Neutrophil (primary cell): Measurements from ENCODE around the gene SAMD14.

ENCODE experiments used
- H3K27ac ChIP-seq: fragments of 200-600 bp; sonication (generic); 2 replicates; pipeline ENCODE4 v1.5.1; 2016; ENCODE audit warnings: mild to moderate bottlenecking, moderate library complexity
- H3K27me3 ChIP-seq: fragments of 200-600 bp; sonication (generic); 2 replicates; pipeline ENCODE4 v1.6.0; 2016; ENCODE audit warnings: mild to moderate bottlenecking
- H3K36me3 ChIP-seq: fragments of 200-600 bp; sonication (generic); 2 replicates; pipeline ENCODE4 v1.5.1; 2017
- H3K4me1 ChIP-seq, 2 experiments: fragments of 200-600 bp in 1 of 2; sonication (generic) in 1 of 2; 1 replicate in 1 of 2; 2 replicates in 1 of 2; pipeline versions ENCODE4 v1.5.1 to v1.6.1; 2013 to 2016; ENCODE audit warnings: low read depth in 1 of 2, low read length in 1 of 2, mild to moderate bottlenecking in 1 of 2, moderate library complexity in 1 of 2; ENCODE audit not compliant: control insufficient read depth in 1 of 2, insufficient read depth in 1 of 2
- H3K4me3 ChIP-seq, 2 experiments: fragments of 200-600 bp in 1 of 2; sonication (generic) in 1 of 2; 1 replicate in 1 of 2; 2 replicates in 1 of 2; pipeline ENCODE4 v1.5.1; 2013 to 2016; ENCODE audit warnings: low read depth in 1 of 2, low read length in 1 of 2, mild to moderate bottlenecking in 1 of 2, moderate library complexity in 1 of 2
- H3K9me3 ChIP-seq: fragments of 200-600 bp; sonication (generic); 2 replicates; pipeline ENCODE4 v1.5.1; 2016
- TF ChIP-seq, protein P1 (sequence below): fragments of 200-600 bp; sonication (generic); IDR thresholded peaks from 2 replicates; pipeline ENCODE4 v1.5.1; 2016; ENCODE audit warnings: antibody characterized with exemption

SAMD14 gene

DNA sequence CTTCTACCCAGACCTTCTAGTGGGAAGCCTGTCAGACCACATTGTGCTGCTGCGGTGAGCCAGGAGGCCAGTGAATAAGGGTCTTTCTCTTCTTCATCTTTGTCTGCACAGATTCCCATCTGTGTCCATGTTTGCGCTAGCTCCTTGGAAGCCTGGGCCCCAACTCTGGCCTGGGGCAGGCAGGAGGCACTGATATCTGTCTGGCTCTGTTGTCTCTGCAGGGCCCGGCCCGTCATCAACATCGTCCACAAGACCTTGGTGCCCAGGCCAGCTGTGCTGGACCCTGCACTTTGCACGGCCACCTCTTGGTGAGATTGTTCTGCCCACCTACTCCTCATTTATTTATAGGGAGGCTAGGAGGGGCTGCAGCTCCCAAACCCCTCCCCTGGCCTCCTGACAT lies 55.7 kb downstream of the SAMD14 start:
- no peaks in the 10 kb centered on the region for H3K4me1 ChIP-seq
- no peak overlapping the region for H3K27ac ChIP-seq
- H3K4me3 ChIP-seq: no peak overlapping the region
- H3K9me3 ChIP-seq: no peaks in the 10 kb centered on the region
- H3K36me3 ChIP-seq: no peaks in the 10 kb centered on the region
- H3K27me3 ChIP-seq: peaks cover 6% of the 10 kb centered on the region
- TF ChIP-seq, protein P1, sequence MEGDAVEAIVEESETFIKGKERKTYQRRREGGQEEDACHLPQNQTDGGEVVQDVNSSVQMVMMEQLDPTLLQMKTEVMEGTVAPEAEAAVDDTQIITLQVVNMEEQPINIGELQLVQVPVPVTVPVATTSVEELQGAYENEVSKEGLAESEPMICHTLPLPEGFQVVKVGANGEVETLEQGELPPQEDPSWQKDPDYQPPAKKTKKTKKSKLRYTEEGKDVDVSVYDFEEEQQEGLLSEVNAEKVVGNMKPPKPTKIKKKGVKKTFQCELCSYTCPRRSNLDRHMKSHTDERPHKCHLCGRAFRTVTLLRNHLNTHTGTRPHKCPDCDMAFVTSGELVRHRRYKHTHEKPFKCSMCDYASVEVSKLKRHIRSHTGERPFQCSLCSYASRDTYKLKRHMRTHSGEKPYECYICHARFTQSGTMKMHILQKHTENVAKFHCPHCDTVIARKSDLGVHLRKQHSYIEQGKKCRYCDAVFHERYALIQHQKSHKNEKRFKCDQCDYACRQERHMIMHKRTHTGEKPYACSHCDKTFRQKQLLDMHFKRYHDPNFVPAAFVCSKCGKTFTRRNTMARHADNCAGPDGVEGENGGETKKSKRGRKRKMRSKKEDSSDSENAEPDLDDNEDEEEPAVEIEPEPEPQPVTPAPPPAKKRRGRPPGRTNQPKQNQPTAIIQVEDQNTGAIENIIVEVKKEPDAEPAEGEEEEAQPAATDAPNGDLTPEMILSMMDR: no peak

DNA sequence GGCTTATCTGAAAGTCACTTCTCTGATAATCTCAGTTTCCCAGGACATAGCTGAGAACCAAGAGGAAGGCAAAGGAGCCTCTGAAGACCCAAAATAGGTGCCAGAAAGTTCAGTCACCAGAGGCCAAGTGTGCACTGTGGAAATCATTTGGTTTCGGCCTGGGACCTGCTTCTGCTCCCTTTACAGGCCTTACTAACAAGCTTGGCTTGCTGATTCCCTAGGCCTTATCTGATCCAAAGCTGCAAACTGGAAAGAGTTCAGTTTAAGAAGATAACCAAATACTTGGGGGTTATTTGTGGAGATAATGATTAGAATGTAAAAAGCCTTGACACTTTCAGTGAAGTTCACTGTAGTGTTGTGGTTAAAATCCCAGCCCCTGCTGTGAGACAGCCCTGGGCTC lies 57.0 kb downstream of the SAMD14 start:
- TF ChIP-seq, protein P1: no peak
- peaks cover 6% of the 10 kb centered on the region for H3K27me3 ChIP-seq
- no peaks in the 10 kb centered on the region for H3K9me3 ChIP-seq
- no peaks in the 10 kb centered on the region for H3K36me3 ChIP-seq
- H3K4me3 ChIP-seq: no peak overlapping the region
- no peak overlapping the region for H3K27ac ChIP-seq
- no peaks in the 10 kb centered on the region for H3K4me1 ChIP-seq

DNA sequence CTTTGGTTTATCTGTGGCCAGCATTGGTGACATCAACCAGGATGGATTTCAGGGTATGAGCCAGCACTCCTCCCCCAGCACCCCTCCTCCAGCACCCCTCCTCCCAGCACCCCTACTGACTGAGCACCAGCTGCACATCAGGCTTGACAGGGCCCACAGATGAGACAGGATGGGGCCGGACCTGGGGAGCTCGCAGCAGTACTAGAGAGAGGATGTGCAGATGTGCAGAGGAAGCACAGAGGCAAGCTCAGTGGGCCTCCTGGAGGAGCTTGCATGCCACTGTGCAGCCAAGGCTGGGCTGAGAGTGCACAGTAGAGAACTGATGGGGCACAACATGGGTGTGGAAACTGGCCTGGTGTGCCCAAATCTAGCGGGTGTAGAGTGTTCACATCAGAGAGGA lies 57.8 kb downstream of the SAMD14 start:
- H3K36me3 ChIP-seq: no peaks in the 10 kb centered on the region

DNA sequence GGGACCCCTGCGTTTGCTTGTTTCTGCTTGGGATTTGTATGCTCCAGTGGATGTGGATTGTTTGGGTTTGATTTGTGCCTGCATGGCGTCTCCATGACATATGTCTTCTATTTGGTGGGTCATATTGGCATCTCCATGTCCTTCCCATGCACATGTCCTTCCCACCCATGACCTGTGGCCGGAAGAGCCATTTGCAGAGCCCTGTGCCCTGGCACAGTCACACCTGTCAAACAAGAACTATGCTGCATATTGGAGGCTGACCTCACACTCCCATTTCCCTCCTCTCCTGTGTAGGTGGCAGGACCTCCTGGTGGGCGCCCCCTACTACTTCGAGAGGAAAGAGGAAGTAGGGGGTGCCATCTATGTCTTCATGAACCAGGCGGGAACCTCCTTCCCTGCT lies 58.3 kb downstream of the SAMD14 start:
- Histone ChIP-seq H3K9me3 (no peaks in the 10 kb centered on the region), H3K4me1 (no peaks in the 10 kb centered on the region), H3K27me3 (peaks cover 6% of the 10 kb centered on the region), H3K27ac (no peak overlapping the region), H3K4me3 (no peak overlapping the region), H3K36me3 (no peaks in the 10 kb centered on the region)
- TF ChIP-seq, protein P1: no peak

More for the DNA sequence above, 57.8 kb downstream of the SAMD14 start:
- no peak overlapping the region for H3K27ac ChIP-seq
- H3K4me3 ChIP-seq: no peak overlapping the region
- TF ChIP-seq, protein P1: no peak
- H3K9me3 ChIP-seq: no peaks in the 10 kb centered on the region
- H3K4me1 ChIP-seq: no peaks in the 10 kb centered on the region
- peaks cover 6% of the 10 kb centered on the region for H3K27me3 ChIP-seq

DNA sequence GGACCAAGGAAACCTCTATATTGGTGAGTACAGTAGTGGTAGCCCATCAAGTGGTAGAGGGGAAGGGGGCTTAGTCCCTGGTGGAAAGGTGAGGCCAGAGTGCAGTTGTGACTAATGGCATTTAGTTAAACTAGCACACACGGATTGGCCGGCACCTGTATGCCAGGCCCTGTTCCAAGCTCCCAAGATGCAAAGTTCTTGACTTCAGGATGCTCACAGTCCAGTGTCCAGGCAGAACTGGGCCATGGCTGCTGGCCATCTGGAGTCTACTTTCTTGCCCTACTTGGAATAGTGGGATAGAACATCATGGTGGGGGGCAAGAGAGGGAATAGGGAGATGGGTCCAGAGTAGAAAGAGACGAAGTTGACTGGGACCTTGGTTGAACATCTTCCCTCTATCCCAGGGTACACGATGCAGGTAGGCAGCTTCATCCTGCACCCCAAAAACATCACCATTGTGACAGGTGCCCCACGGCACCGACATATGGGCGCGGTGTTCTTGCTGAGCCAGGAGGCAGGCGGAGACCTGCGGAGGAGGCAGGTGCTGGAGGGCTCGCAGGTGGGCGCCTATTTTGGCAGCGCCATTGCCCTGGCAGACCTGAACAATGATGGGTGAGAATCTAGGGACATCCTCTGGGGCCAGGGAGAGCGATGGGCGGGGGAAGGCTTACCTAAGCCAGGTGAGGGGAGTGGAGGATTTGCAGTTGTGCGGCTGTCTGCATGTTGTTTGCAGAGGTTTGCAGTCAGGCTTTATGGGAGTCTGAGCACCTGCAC lies 58.9 kb downstream of the SAMD14 start:
- Histone ChIP-seq H3K9me3 (no peaks in the 10 kb centered on the region), H3K36me3 (no peaks in the 10 kb centered on the region), H3K4me3 (no peak overlapping the region), H3K27me3 (peaks cover 6% of the 10 kb centered on the region), H3K4me1 (no peaks in the 10 kb centered on the region), H3K27ac (no peak overlapping the region)
- TF ChIP-seq, protein P1: no peak
